Keratinocyte (primary cell): Measurements from ENCODE around the gene NT5C1A. TPM values are rescaled to one million over a fixed set of nuclear protein-coding genes. Genes with fewer than 3 reads are reported as not detected.

ENCODE experiments used
- DNase-seq: peaks from one replicate; pipeline ENCODE4 v3.0.0-alpha.2; 2011; ENCODE audit warnings: low read depth, missing footprints, low spot score
- FAIRE-seq: peaks from 2 replicates; lab custom pipeline; 2011; peaks lifted over from hg19 to GRCh38; lab: Jason Lieb, UNC
- H2AFZ ChIP-seq: 2 replicates; pipeline ENCODE4 v1.6.0; 2012; ENCODE audit warnings: low read length, control low read depth, inconsistent platforms; ENCODE audit not compliant: control insufficient read depth
- H3K27ac ChIP-seq: 2 replicates; pipeline ENCODE4 v1.5.1; 2011; ENCODE audit warnings: low read length; ENCODE audit not compliant: control insufficient read depth, insufficient read depth
- H3K27me3 ChIP-seq: 3 replicates; pipeline ENCODE4 v1.6.0; 2011; ENCODE audit warnings: low read length; ENCODE audit not compliant: control insufficient read depth, insufficient read depth; ENCODE audit errors: extremely low read depth
- H3K36me3 ChIP-seq, 2 experiments: 2 replicates in 1 of 2; 3 replicates in 1 of 2; pipeline ENCODE4 v1.5.1; 2011; ENCODE audit warnings: low read length in 2 of 2, mild to moderate bottlenecking in 1 of 2; ENCODE audit not compliant: control insufficient read depth in 2 of 2, insufficient read depth in 2 of 2; ENCODE audit errors: extremely low read depth in 1 of 2
- H3K4me1 ChIP-seq: 3 replicates; pipeline ENCODE4 v1.5.1; 2011; ENCODE audit warnings: low read length; ENCODE audit not compliant: control insufficient read depth, insufficient read depth; ENCODE audit errors: extremely low read depth
- H3K4me2 ChIP-seq: 3 replicates; pipeline ENCODE4 v1.6.0; 2011; ENCODE audit warnings: low read depth, low read length; ENCODE audit not compliant: control insufficient read depth, insufficient read depth; ENCODE audit errors: extremely low read depth
- H3K4me3 ChIP-seq, 3 experiments: fragments of 200-600 bp in 1 of 3; sonication (generic) in 1 of 3; 2 replicates in 2 of 3; 3 replicates in 1 of 3; pipeline ENCODE4 v1.5.1; 2011 to 2016; ENCODE audit warnings: low read length in 3 of 3, mild to moderate bottlenecking in 3 of 3, control low read depth in 2 of 3, inconsistent platforms in 1 of 3, low read depth in 1 of 3, mixed read lengths in 1 of 3, mixed run types in 1 of 3, moderate library complexity in 1 of 3; ENCODE audit not compliant: control insufficient read depth in 2 of 3, insufficient read depth in 2 of 3; ENCODE audit errors: extremely low read depth in 1 of 3
- H3K79me2 ChIP-seq: 2 replicates; pipeline ENCODE4 v1.6.0; 2012; ENCODE audit warnings: low read length; ENCODE audit not compliant: control insufficient read depth, insufficient read depth
- H3K9ac ChIP-seq: 3 replicates; pipeline ENCODE4 v1.6.0; 2011; ENCODE audit warnings: low read length; ENCODE audit not compliant: control insufficient read depth, insufficient read depth; ENCODE audit errors: extremely low read depth
- H3K9me1 ChIP-seq: 3 replicates; pipeline ENCODE4 v1.6.0; 2011; ENCODE audit warnings: low read length; ENCODE audit not compliant: control insufficient read depth, insufficient read depth; ENCODE audit errors: extremely low read depth
- H3K9me3 ChIP-seq: 2 replicates; pipeline ENCODE4 v1.5.1; 2012; ENCODE audit warnings: low read depth, low read length; ENCODE audit not compliant: control insufficient read depth
- H4K20me1 ChIP-seq: 3 replicates; pipeline ENCODE4 v1.6.0; 2011; ENCODE audit warnings: low read length; ENCODE audit not compliant: control insufficient read depth, insufficient read depth; ENCODE audit errors: extremely low read depth
- EZH2 ChIP-seq: IDR thresholded peaks from one replicate; pipeline ENCODE4 v1.6.1; 2012; ENCODE audit warnings: inconsistent platforms, mild to moderate bottlenecking, low read length, moderate library complexity
- dilution Hi-C: fragments of 300-500 bp; cut with MboI; formaldehyde crosslinking; loops from one replicate; pipeline ENCODE4 v1.7.0; 2020; ENCODE audit warnings: low sequenced_read_pairs; ENCODE audit not compliant: extremely low pct_ligation_motif_present
- polyA plus RNA-seq, 5 experiments: library from polyadenylated mRNA; depleted of rRNA in 3 of 5; stranded (reverse) in 3 of 5; stranded (forward) in 1 of 5; unstranded in 1 of 5; fragments of >200 nt; gene quantifications; 1 replicate in 1 of 5; 2 replicates in 3 of 5; 3 replicates in 1 of 5; pipeline versions ENCODE4 v1.2.1 to v1.2.3, GENCODE V29; 2011 to 2012; ENCODE audit warnings: missing spikeins in 2 of 5, low read depth in 1 of 5, low replicate concordance in 1 of 5
- TF ChIP-seq, protein P1 (sequence below), 3 experiments: IDR thresholded peaks in 1 of 3; conservative IDR thresholded peaks in 1 of 3; optimal IDR thresholded peaks in 1 of 3; 2 replicates in 2 of 3; 3 replicates in 1 of 3; pipeline versions ENCODE3 to v1.5.1; 2011; ENCODE audit warnings: low read length in 3 of 3, mild to moderate bottlenecking in 3 of 3, moderate library complexity in 2 of 3, control low read depth in 1 of 3, inconsistent platforms in 1 of 3; ENCODE audit not compliant: insufficient read depth in 2 of 3; ENCODE audit errors: extremely low read depth in 1 of 3

The NT5C1A gene
- polyA plus RNA-seq, 1 donor (not counting 4 experiments of a cell fraction or from before 2014, with no cell fraction given) = not detected

- H3K36me3 ChIP-seq = no peaks in the 10 kb centered on the region
- no peak within 1 kb of the TSS for H3K4me2 ChIP-seq
- no peaks in the 10 kb centered on the region for H3K9me3 ChIP-seq
- no peak within 1 kb of the TSS for H3K9ac ChIP-seq
- TF ChIP-seq, protein P1, sequence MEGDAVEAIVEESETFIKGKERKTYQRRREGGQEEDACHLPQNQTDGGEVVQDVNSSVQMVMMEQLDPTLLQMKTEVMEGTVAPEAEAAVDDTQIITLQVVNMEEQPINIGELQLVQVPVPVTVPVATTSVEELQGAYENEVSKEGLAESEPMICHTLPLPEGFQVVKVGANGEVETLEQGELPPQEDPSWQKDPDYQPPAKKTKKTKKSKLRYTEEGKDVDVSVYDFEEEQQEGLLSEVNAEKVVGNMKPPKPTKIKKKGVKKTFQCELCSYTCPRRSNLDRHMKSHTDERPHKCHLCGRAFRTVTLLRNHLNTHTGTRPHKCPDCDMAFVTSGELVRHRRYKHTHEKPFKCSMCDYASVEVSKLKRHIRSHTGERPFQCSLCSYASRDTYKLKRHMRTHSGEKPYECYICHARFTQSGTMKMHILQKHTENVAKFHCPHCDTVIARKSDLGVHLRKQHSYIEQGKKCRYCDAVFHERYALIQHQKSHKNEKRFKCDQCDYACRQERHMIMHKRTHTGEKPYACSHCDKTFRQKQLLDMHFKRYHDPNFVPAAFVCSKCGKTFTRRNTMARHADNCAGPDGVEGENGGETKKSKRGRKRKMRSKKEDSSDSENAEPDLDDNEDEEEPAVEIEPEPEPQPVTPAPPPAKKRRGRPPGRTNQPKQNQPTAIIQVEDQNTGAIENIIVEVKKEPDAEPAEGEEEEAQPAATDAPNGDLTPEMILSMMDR (optimal IDR thresholded peaks at IDR 0.05 in 1 of 3, IDR thresholded peaks at IDR 0.05 in 1 of 3, conservative IDR thresholded peaks at IDR 0.05 in 1 of 3; ENCODE audit: extremely low read depth in 1 of 3, insufficient read depth in 2 of 3, low read length in 3 of 3) = peak in 2 of 3 experiments; percentile 13 to 16
- no peak for TF ChIP-seq EZH2
- no peak within 1 kb of the TSS for H3K27ac ChIP-seq
- dilution Hi-C loops = no loop called here
- H3K4me1 ChIP-seq = peaks cover 3% of the 10 kb centered on the region
- no peaks in the 10 kb centered on the region for H3K9me1 ChIP-seq
- no peaks in the 10 kb centered on the region for H4K20me1 ChIP-seq
- H3K4me3 ChIP-seq = no peak within 1 kb of the TSS
- DNase-seq (no peak), FAIRE-seq (no peak)
- H2AFZ ChIP-seq = no peak within 1 kb of the TSS
- H3K27me3 ChIP-seq = peaks cover 44% of the 10 kb centered on the region
- no peaks in the 10 kb centered on the region for H3K79me2 ChIP-seq
These were observed 32.4 kb downstream of the NT5C1A start, which contains the start of gene HEYL for GRCh38 chr1:39639305-39640130. HEYL (minus strand) TSS chr1:39639643; CDS start chr1:39639625, 18 bp downstream.

- dilution Hi-C loops = no loop called here
- Histone ChIP-seq H3K4me1 (peaks cover 3% of the 10 kb centered on the region), H3K27me3 (peaks cover 44% of the 10 kb centered on the region), H4K20me1 (no peaks in the 10 kb centered on the region), H3K4me2 (no peak overlapping the region), H3K79me2 (no peaks in the 10 kb centered on the region), H3K27ac (no peak overlapping the region), H2AFZ (no peak overlapping the region), H3K4me3 (no peak overlapping the region), H3K9ac (no peak overlapping the region), H3K36me3 (no peaks in the 10 kb centered on the region), H3K9me1 (no peaks in the 10 kb centered on the region), H3K9me3 (no peaks in the 10 kb centered on the region)
- no peak for DNase-seq
- TF ChIP-seq, protein P1 (optimal IDR thresholded peaks at IDR 0.05 in 1 of 3, IDR thresholded peaks at IDR 0.05 in 1 of 3, conservative IDR thresholded peaks at IDR 0.05 in 1 of 3; ENCODE audit: extremely low read depth in 1 of 3, insufficient read depth in 2 of 3, low read length in 3 of 3) = no peak
- TF ChIP-seq EZH2 = peak; percentile 16
- FAIRE-seq = no peak
These were observed 33.0 kb downstream of the NT5C1A start for GRCh38 chr1:39638965-39639304.
